ENCODE results near the gene CYBA.

Gene CYBA

GRCh38 chr16:88696441-88696840 lies 45.6 kb upstream of the CYBA start:
- no peak for DNase-seq (ENCODE audit: low read depth)
- TF ChIP-seq, protein P1, sequence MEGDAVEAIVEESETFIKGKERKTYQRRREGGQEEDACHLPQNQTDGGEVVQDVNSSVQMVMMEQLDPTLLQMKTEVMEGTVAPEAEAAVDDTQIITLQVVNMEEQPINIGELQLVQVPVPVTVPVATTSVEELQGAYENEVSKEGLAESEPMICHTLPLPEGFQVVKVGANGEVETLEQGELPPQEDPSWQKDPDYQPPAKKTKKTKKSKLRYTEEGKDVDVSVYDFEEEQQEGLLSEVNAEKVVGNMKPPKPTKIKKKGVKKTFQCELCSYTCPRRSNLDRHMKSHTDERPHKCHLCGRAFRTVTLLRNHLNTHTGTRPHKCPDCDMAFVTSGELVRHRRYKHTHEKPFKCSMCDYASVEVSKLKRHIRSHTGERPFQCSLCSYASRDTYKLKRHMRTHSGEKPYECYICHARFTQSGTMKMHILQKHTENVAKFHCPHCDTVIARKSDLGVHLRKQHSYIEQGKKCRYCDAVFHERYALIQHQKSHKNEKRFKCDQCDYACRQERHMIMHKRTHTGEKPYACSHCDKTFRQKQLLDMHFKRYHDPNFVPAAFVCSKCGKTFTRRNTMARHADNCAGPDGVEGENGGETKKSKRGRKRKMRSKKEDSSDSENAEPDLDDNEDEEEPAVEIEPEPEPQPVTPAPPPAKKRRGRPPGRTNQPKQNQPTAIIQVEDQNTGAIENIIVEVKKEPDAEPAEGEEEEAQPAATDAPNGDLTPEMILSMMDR (conservative IDR thresholded peaks at IDR 0.05; ENCODE audit: low read depth, low read length): no peak
- H3K4me3 ChIP-seq (ENCODE audit: low read length): no peak overlapping the region

DNA sequence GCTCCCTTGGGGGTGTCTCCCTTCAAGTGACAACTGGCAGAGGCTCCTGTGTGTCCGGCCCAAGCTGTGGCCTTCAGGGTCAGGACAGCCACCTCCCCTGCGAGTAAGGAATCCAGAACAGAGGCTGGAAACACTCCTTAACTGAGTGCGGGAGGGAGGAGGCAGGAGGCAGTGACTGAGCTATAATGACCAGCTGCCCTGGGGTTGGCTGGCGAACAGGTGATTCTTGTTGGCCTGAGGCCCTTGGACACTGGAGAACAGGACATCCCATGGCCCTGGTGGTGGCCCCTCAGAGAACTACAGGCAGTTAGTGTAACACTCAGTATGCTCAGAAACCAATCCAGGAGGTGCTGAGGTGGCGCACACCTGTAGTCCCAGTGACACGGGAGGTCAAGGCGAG lies 44.9 kb upstream of the CYBA start:
- DNase-seq (ENCODE audit: low read depth): no peak
- TF ChIP-seq, protein P1 (conservative IDR thresholded peaks at IDR 0.05; ENCODE audit: low read depth, low read length): no peak
- no peak overlapping the region for H3K4me3 ChIP-seq (ENCODE audit: low read length)

DNA sequence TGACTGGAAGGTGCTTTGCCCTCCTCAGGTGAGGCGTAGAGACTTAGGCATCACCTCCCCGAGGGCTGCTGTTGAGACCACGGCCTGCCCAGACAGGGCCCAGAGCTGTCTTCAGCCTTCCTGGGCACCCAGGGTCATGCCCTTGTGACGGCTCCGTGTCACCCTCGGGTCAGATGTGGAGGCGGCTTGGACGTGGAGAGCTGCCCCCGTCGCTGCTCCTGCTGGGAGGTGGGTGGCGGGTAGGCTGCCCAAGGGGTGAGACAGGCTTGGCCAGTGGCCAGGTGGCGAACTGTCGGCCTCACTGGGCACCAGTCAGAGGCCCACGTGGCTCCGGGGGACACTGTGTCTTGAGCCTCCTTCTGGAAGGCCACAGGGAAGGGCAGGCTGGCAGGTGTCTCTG lies 44.4 kb upstream of the CYBA start:
- no peak for DNase-seq (ENCODE audit: low read depth)
- no peak overlapping the region for H3K4me3 ChIP-seq (ENCODE audit: low read length)
- TF ChIP-seq, protein P1 (conservative IDR thresholded peaks at IDR 0.05; ENCODE audit: low read depth, low read length): no peak

- TF ChIP-seq, protein P1 (conservative IDR thresholded peaks at IDR 0.05; ENCODE audit: low read depth, low read length): no peak
- H3K4me3 ChIP-seq (ENCODE audit: low read length): no peak overlapping the region
- DNase-seq (ENCODE audit: low read depth): no peak
Measured at GRCh38 chr16:88694221-88695087, 43.6 kb upstream of the CYBA start.

DNA sequence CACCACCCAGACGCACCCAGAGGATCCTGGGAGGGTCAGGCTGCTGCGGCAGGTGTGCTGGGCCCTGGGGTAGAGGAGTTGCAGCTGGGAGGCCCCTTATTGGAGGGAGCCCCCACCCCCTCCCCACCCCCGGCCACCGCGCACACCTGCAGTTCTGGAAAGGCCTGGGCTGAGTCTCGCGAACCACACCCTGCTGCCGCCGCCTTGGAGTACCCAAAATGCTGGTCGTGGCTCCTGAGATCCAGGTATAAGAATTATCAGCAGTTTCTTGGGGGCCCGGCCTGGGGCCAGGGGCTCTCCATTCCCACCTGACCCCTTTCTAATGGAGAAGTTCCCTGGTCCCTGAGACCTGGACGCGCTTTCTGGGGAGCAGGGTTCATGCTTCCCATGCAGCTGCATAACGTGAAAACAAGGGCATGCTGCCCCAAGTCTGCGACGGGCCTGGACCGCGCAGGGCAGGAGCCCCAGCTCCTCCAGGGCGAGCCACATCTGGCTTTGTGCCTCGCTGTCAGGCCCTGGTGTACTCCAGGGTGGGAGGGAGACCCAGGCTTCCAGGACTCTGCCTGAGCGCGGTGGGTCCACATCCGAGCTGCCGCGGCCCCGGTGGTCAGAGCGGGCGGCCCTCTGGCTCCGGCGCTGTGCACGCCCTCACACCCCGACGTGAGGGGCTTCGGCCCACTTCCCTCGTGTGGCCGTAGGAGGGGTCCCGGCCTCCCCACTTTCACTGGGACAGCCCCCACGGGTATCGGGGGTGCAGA lies 42.7 kb upstream of the CYBA start:
- DNase-seq (ENCODE audit: low read depth): no peak
- TF ChIP-seq, protein P1 (conservative IDR thresholded peaks at IDR 0.05; ENCODE audit: low read depth, low read length): no peak
- no peak overlapping the region for H3K4me3 ChIP-seq (ENCODE audit: low read length)

GRCh38 chr16:88692861-88693260 lies 42.0 kb upstream of the CYBA start:
- H3K4me3 ChIP-seq (ENCODE audit: low read length): no peak overlapping the region
- TF ChIP-seq, protein P1 (conservative IDR thresholded peaks at IDR 0.05; ENCODE audit: low read depth, low read length): no peak
- no peak for DNase-seq (ENCODE audit: low read depth)

Measured in retinal pigment epithelial cell (primary cell).